ENCODE results near the gene VAV2. TPM values are rescaled to one million over a fixed set of nuclear protein-coding genes. Genes with fewer than 3 reads are reported as not detected.

The VAV2 gene
- total and polyA plus RNA-seq, 9 of the 15 experiments (the other 6 are each of a cell fraction or from before 2014, with no cell fraction given), result 0.01 to 2.7 (median 1.0) TPM; not detected in 1

GRCh38 chr9:133993635-133994253 lies 1.6 kb upstream of the VAV2 start:
- H3K9ac ChIP-seq (ENCODE audit: insufficient read depth in 1 of 2, low read depth in 2 of 2, low read length in 2 of 2), result peak overlapping the region in 1 of 2 experiments; percentile 48; a peak in 1 of 4 replicates
- peaks cover 0 to 41% of the 10 kb centered on the region in 2 experiments; a peak in 3 of 5 replicates for H3K4me1 ChIP-seq (replicated peaks in 1 of 2; ENCODE audit: control insufficient read depth in 2 of 2, insufficient read depth in 2 of 2, low read length in 2 of 2)
- no peaks in the 10 kb centered on the region for H3K9me1 ChIP-seq (ENCODE audit: control insufficient read depth, insufficient read depth, low read length)
- in situ Hi-C loops (cut with MboI) (no loop called here), intact Hi-C loops (cut with micrococcal nuclease) (loop anchor here (1.0 kb wide), 2 partner anchors 106 to 200 kb away; no protein-coding TSS in a partner anchor)
- ChIA-PET POLR2A (interaction anchor here (0.6 to 1.4 kb wide), 6 partner anchors 14 to 537 kb away, joined by 3 to 4 read pairs (median 3); no protein-coding TSS in a partner anchor), CTCF (ENCODE audit: low intra/inter-chr PET ratio) (interaction anchor here (0.6 to 3.7 kb wide), 3 partner anchors 198 to 827 kb away, joined by 3 to 44 read pairs (median 3); no protein-coding TSS in a partner anchor)
- FAIRE-seq, result no peak
- no peaks in the 10 kb centered on the region for H3K9me3 ChIP-seq (replicated peaks; ENCODE audit: control insufficient read depth, insufficient read depth, low read depth, low read length)
- no peaks in the 10 kb centered on the region for H3K79me2 ChIP-seq (ENCODE audit: control insufficient read depth, insufficient read depth, low read length)
- H3K27me3 ChIP-seq (ENCODE audit: control insufficient read depth in 2 of 2, insufficient read depth in 2 of 2, low read length in 2 of 2), result peaks cover 0 to 24% of the 10 kb centered on the region in 2 experiments; a peak in 2 of 5 replicates
- H3K4me2 ChIP-seq (ENCODE audit: insufficient read depth, low read length), result peak overlapping the region; percentile 82
- peak overlapping the region; percentile 68; the same call in 1 of the 2 replicates for H3K4me3 ChIP-seq
- H2AFZ ChIP-seq (ENCODE audit: low read depth, low read length), result no peak overlapping the region
- DNase-seq (ENCODE audit: extremely low read depth in 1 of 4, low spot score in 3 of 4), result no peak
- 54% methylated on average over 16 of the region's 16 CpGs for WGBS (ENCODE audit: insufficient coverage, low coverage, missing lambda C conversion rate)
- H3K27ac ChIP-seq (ENCODE audit: extremely low read depth, low read depth, low read length), result no peak overlapping the region
- H4K20me1 ChIP-seq (replicated peaks; ENCODE audit: control insufficient read depth, insufficient read depth, low read length), result peaks cover 17% of the 10 kb centered on the region
- BruUV-seq (replicated peaks), result no TSS peak
- H3K36me3 ChIP-seq (ENCODE audit: control insufficient read depth, insufficient read depth, low read length), result no peaks in the 10 kb centered on the region
- no peak for ATAC-seq
- TF ChIP-seq, protein P1, sequence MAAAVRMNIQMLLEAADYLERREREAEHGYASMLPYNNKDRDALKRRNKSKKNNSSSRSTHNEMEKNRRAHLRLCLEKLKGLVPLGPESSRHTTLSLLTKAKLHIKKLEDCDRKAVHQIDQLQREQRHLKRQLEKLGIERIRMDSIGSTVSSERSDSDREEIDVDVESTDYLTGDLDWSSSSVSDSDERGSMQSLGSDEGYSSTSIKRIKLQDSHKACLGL (CRISPR knock-in tag; IDR thresholded peaks at IDR 0.05; ENCODE audit: borderline replicate concordance, poor library complexity, severe bottlenecking), result no peak
- TF ChIP-seq MCM5 (IDR thresholded peaks at IDR 0.05; ENCODE audit: low read depth) (no peak), ZNF431 (CRISPR knock-in tag; IDR thresholded peaks at IDR 0.05) (no peak), HMGN3 (IDR thresholded peaks at IDR 0.05; ENCODE audit: borderline replicate concordance, extremely low read depth, insufficient read length, low read depth, low read length) (no peak), MEF2A (IDR thresholded peaks at IDR 0.05; ENCODE audit: control insufficient read depth, low read depth, low read length) (no peak), ARID1B (IDR thresholded peaks at IDR 0.05) (no peak), ELF4 (CRISPR knock-in tag; IDR thresholded peaks at IDR 0.05) (no peak), RNF219 (CRISPR knock-in tag; IDR thresholded peaks at IDR 0.05) (no peak)
- TF ChIP-seq, protein P2, sequence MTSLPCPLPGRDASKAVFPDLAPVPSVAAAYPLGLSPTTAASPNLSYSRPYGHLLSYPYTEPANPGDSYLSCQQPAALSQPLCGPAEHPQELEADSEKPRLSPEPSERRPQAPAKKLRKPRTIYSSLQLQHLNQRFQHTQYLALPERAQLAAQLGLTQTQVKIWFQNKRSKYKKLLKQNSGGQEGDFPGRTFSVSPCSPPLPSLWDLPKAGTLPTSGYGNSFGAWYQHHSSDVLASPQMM (CRISPR knock-in tag; IDR thresholded peaks at IDR 0.05), result no peak

Data from K562 (cell line).